ENCODE data around the gene PKIG.
A peak's percentile ranks its signal among the peaks of the same experiment; 100 is the strongest.
"Not testable (repeated sequence)": the region's sequence is repeated elsewhere in the genome, so short reads cannot be mapped to it uniquely, and the experiment has no call there.

The PKIG gene

GRCh38 chr20:44547419-44547818 lies 35.0 kb upstream of the PKIG start:
- TF ChIP-seq SPI1 (IDR thresholded peaks at IDR 0.05; ENCODE audit: low read depth, low read length) (no peak), POLR2AphosphoS5 (IDR thresholded peaks at IDR 0.05; ENCODE audit: low read depth, low read length) (no peak), POU2F2 (IDR thresholded peaks at IDR 0.05; ENCODE audit: low read depth, low read length) (no peak), TAF1 (IDR thresholded peaks at IDR 0.05; ENCODE audit: low read depth, low read length) (no peak), POLR2A (IDR thresholded peaks at IDR 0.05; ENCODE audit: low read depth, low read length) (no peak), PAX5 (IDR thresholded peaks at IDR 0.05; ENCODE audit: insufficient read depth, low read length, severe bottlenecking) (no peak)
- no peak for DNase-seq (ENCODE audit: insufficient read length, low spot score)
- FAIRE-seq: no peak

- TF ChIP-seq POU2F2 (IDR thresholded peaks at IDR 0.05; ENCODE audit: low read depth, low read length) (no peak), POLR2A (IDR thresholded peaks at IDR 0.05; ENCODE audit: low read depth, low read length) (no peak), SPI1 (IDR thresholded peaks at IDR 0.05; ENCODE audit: low read depth, low read length) (no peak), TAF1 (IDR thresholded peaks at IDR 0.05; ENCODE audit: low read depth, low read length) (no peak), POLR2AphosphoS5 (IDR thresholded peaks at IDR 0.05; ENCODE audit: low read depth, low read length) (no peak), PAX5 (IDR thresholded peaks at IDR 0.05; ENCODE audit: insufficient read depth, low read length, severe bottlenecking) (no peak)
- no peak for DNase-seq (ENCODE audit: insufficient read length, low spot score)
- no peak for FAIRE-seq
Observed at GRCh38 chr20:44549123-44549522, 33.3 kb upstream of the PKIG start.

- FAIRE-seq (no peak), DNase-seq (ENCODE audit: insufficient read length, low spot score) (no peak)
- no peak for TF ChIP-seq POLR2AphosphoS5 (IDR thresholded peaks at IDR 0.05; ENCODE audit: low read depth, low read length)
- no peak for TF ChIP-seq TAF1 (IDR thresholded peaks at IDR 0.05; ENCODE audit: low read depth, low read length)
- TF ChIP-seq PAX5 (IDR thresholded peaks at IDR 0.05; ENCODE audit: insufficient read depth, low read length, severe bottlenecking): no peak
- no peak for TF ChIP-seq SPI1 (IDR thresholded peaks at IDR 0.05; ENCODE audit: low read depth, low read length)
- TF ChIP-seq POU2F2 (IDR thresholded peaks at IDR 0.05; ENCODE audit: low read depth, low read length): no peak
- TF ChIP-seq POLR2A (IDR thresholded peaks at IDR 0.05; ENCODE audit: low read depth, low read length): no peak
Observed at GRCh38 chr20:44552050-44552449, 30.3 kb upstream of the PKIG start.

- DNase-seq (ENCODE audit: insufficient read length, low spot score): no peak
- TF ChIP-seq POLR2AphosphoS5 (IDR thresholded peaks at IDR 0.05; ENCODE audit: low read depth, low read length) (no peak), SPI1 (IDR thresholded peaks at IDR 0.05; ENCODE audit: low read depth, low read length) (no peak), POU2F2 (IDR thresholded peaks at IDR 0.05; ENCODE audit: low read depth, low read length) (no peak), POLR2A (IDR thresholded peaks at IDR 0.05; ENCODE audit: low read depth, low read length) (no peak), TAF1 (IDR thresholded peaks at IDR 0.05; ENCODE audit: low read depth, low read length) (no peak), PAX5 (IDR thresholded peaks at IDR 0.05; ENCODE audit: insufficient read depth, low read length, severe bottlenecking) (no peak)
- no peak for FAIRE-seq
Observed at GRCh38 chr20:44552568-44552949, 29.8 kb upstream of the PKIG start.

GRCh38 chr20:44552950-44553908 lies 29.1 kb upstream of the PKIG start:
- DNase-seq (ENCODE audit: insufficient read length, low spot score) (no peak), FAIRE-seq (no peak)
- TF ChIP-seq POU2F2 (IDR thresholded peaks at IDR 0.05; ENCODE audit: low read depth, low read length) (no peak), POLR2AphosphoS5 (IDR thresholded peaks at IDR 0.05; ENCODE audit: low read depth, low read length) (no peak), SPI1 (IDR thresholded peaks at IDR 0.05; ENCODE audit: low read depth, low read length) (no peak), PAX5 (IDR thresholded peaks at IDR 0.05; ENCODE audit: insufficient read depth, low read length, severe bottlenecking) (no peak)

- no peak for FAIRE-seq
- TF ChIP-seq SPI1 (IDR thresholded peaks at IDR 0.05; ENCODE audit: low read depth, low read length) (no peak), PAX5 (IDR thresholded peaks at IDR 0.05; ENCODE audit: insufficient read depth, low read length, severe bottlenecking) (no peak), POU2F2 (IDR thresholded peaks at IDR 0.05; ENCODE audit: low read depth, low read length) (no peak), TAF1 (IDR thresholded peaks at IDR 0.05; ENCODE audit: low read depth, low read length) (no peak), POLR2AphosphoS5 (IDR thresholded peaks at IDR 0.05; ENCODE audit: low read depth, low read length) (no peak), POLR2A (IDR thresholded peaks at IDR 0.05; ENCODE audit: low read depth, low read length) (no peak)
- no peak for DNase-seq (ENCODE audit: insufficient read length, low spot score)
Observed at GRCh38 chr20:44559302-44559701, 23.1 kb upstream of the PKIG start.

- peak; percentile 55 for FAIRE-seq
- TF ChIP-seq POLR2AphosphoS5 (IDR thresholded peaks at IDR 0.05; ENCODE audit: low read depth, low read length) (no peak), SPI1 (IDR thresholded peaks at IDR 0.05; ENCODE audit: low read depth, low read length) (peak; percentile 75)
- no peak for DNase-seq (ENCODE audit: insufficient read length, low spot score)
Observed at GRCh38 chr20:44560229-44560628, 22.1 kb upstream of the PKIG start.

- FAIRE-seq; DNase-seq (ENCODE audit: insufficient read length, low spot score): not testable (repeated sequence)
Observed at GRCh38 chr20:44560818-44561217, 21.6 kb upstream of the PKIG start.

- FAIRE-seq (no peak), DNase-seq (ENCODE audit: insufficient read length, low spot score) (no peak)
- TF ChIP-seq POLR2A (IDR thresholded peaks at IDR 0.05; ENCODE audit: low read depth, low read length) (no peak), POU2F2 (IDR thresholded peaks at IDR 0.05; ENCODE audit: low read depth, low read length) (no peak), POLR2AphosphoS5 (IDR thresholded peaks at IDR 0.05; ENCODE audit: low read depth, low read length) (no peak), PAX5 (IDR thresholded peaks at IDR 0.05; ENCODE audit: insufficient read depth, low read length, severe bottlenecking) (no peak), TAF1 (IDR thresholded peaks at IDR 0.05; ENCODE audit: low read depth, low read length) (no peak), SPI1 (IDR thresholded peaks at IDR 0.05; ENCODE audit: low read depth, low read length) (no peak)
Observed at GRCh38 chr20:44561876-44562275, 20.5 kb upstream of the PKIG start.

- TF ChIP-seq POLR2AphosphoS5 (IDR thresholded peaks at IDR 0.05; ENCODE audit: low read depth, low read length) (no peak), POU2F2 (IDR thresholded peaks at IDR 0.05; ENCODE audit: low read depth, low read length) (no peak), SPI1 (IDR thresholded peaks at IDR 0.05; ENCODE audit: low read depth, low read length) (no peak), POLR2A (IDR thresholded peaks at IDR 0.05; ENCODE audit: low read depth, low read length) (no peak), PAX5 (IDR thresholded peaks at IDR 0.05; ENCODE audit: insufficient read depth, low read length, severe bottlenecking) (no peak), TAF1 (IDR thresholded peaks at IDR 0.05; ENCODE audit: low read depth, low read length) (no peak)
- FAIRE-seq (no peak), DNase-seq (ENCODE audit: insufficient read length, low spot score) (no peak)
Observed at GRCh38 chr20:44566018-44566417, 16.4 kb upstream of the PKIG start.

Measured in GM12891 (cell line).